Measurements from ENCODE around the gene CCNT2. TPM values are rescaled to one million over a fixed set of nuclear protein-coding genes. Genes with fewer than 3 reads are reported as not detected.
"Not testable (repeated sequence)": the region's sequence is repeated elsewhere in the genome, so short reads cannot be mapped to it uniquely, and the experiment has no call there.

Gene CCNT2
- polyA plus RNA-seq, 3 donors, result 53.4 to 58.6 (median 55.0) TPM

- DNase-seq (ENCODE audit: low read depth in 3 of 3, low spot score in 2 of 3), result peak; percentile 76 to 85 (median 85)
Observed at GRCh38 chr2:134917888-134918525, 615 bp upstream of the CCNT2 start.

DNA sequence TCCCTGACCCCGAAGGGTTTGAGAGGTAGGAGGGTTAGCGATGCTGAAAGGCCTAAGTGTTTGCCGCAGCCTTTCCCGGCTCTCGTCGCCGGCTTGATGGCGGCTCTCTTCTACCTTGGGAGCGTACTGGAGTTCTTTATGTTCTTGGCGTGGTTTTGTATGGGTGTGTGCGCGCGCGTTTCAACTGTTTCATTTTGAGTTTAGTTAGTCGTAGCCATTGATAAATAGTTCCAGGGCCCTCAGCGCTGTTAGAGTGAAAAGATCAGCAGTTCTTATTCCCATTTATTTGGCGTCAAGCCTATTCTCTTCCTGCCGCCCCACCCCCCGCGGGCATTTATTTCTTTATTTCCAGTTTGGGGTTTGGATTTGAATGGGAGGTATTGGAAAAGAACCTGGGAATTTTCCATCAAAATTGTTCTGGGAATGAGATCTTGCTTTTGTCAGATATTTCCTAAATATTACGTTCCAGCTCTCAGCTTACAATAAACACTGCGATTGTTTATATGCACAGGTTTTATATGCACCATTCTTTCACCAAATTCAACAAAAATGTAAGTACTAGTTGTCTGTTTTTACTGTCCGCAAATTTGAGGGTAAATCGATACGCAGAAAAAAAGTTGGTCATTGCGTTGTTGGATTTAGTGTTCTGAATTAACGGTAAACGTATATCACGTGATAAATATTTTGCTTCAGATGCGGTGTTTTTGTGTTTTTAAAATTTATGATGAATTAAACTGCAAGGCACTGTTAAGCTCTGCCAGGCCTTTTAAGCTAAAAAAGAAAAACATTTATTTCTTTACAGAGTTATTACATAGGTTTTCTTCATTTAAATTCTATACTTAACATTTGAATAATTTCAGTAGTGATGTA lies 954 bp downstream of the CCNT2 start:
- peak in 2 of 3 donors; percentile 15 to 27 for DNase-seq (ENCODE audit: low read depth in 3 of 3, low spot score in 2 of 3)

GRCh38 chr2:134924912-134925311 lies 6.3 kb downstream of the CCNT2 start:
- no peak for DNase-seq (ENCODE audit: low read depth in 3 of 3, low spot score in 2 of 3)

DNA sequence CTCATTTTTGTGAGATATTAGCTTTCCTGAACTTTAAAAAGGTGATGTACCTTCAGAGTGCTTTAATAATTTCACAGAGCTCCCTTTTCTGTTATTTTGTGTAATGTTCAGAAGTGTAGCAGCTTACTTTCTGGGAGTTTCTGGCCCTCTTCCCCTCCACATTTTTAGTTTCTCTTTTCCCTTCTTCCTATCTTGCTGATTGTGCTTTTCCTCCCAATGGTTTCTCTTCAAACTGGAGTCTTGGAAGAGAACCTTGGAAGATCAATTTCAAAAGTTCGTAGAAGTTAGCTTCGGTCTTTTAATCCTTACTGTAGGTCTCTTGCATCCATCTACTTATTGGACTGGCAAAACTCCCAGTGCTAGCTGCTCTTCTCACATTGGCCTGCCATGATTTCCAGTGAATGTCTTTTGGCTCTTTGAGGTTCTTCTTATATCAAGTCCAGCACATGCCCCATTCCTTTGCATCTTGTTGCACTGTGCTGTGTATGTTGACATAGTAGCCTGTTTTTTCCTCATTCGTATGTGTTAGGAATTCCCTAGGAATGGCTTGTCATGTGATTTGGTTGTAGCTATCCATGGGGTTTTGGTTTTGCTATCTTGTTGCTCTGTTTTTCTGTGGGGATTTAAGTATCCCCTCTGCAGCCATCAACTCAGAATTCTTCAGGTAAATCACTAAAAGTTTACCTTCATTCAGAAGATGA lies 7.8 kb downstream of the CCNT2 start:
- no peak for DNase-seq (ENCODE audit: low read depth in 3 of 3, low spot score in 2 of 3)

- DNase-seq (ENCODE audit: low read depth in 3 of 3, low spot score in 2 of 3), result no peak
Observed at GRCh38 chr2:134927195-134927594, 8.6 kb downstream of the CCNT2 start.

DNA sequence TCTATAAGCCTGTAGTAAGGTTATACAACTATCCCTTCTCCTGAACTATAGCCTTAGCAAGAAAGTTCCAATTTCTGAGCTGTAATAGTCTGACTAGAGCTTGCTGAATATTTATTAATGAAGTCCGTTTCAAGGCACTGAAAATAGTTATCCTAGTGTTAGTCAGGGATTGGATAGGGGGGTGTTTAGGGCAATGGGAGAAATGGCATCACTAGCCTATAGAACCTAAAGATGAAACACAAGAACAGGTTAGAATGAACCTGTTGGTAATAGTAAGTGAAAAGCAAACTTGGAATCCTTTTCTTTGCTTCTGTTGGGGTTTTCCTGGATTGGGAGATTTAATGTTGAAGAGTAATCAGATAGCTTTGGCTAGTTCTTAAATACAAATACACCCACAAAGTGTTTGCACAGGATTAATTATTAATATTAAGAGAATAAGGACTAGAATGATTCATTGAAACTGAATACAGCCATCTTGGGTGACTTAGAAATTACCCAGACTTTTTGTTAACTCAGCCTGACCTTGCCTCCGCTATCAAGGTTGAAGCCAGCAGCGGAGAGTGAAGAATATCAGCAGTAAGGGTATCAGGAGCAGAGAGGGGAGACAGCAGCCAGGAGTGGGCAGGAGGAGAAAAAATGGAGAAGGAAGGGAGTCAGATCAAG lies 14.4 kb downstream of the CCNT2 start:
- no peak for DNase-seq (ENCODE audit: low read depth in 3 of 3, low spot score in 2 of 3)

DNA sequence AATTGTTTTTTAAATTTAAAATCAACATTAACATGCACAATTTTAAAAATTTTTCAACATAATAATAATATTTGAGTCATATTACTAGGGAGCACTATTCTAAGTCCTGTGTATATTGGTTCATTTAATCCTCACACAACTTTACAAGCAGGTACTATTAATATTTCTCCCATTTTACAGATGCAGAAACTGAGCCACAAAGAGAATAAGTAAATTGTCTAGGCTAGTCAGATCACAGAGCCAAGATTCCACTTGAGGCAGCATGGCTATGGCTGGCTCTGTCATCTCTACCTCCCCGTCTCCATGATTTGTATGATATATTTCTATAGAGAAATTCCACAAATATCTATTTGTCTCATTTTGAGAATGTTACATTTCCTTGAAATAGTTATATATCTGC lies 15.1 kb downstream of the CCNT2 start:
- no peak for DNase-seq (ENCODE audit: low read depth in 3 of 3, low spot score in 2 of 3)

GRCh38 chr2:134934150-134934549 lies 15.5 kb downstream of the CCNT2 start:
- DNase-seq (ENCODE audit: low read depth in 3 of 3, low spot score in 2 of 3), result no peak

DNA sequence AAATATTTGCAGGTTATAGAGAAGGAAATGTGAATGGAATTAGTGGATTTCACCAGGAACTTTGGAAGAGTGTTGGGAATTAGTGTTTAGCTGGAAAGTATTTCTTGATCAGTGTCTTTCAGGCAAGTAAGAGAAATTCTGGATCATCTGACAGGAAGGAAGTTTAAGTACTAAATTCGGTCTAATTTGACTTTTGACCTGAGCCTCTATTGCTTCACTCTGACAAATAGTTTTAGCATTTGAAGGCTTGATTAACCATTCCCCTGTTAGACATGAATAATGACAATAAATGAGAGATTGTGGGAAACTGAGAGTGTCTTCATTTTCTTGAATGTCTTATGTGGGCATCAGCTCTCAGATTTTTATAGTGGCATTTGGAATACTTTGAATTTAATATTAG lies 16.0 kb downstream of the CCNT2 start:
- DNase-seq (ENCODE audit: low read depth in 3 of 3, low spot score in 2 of 3), result no peak

GRCh38 chr2:134936691-134937090 lies 18.1 kb downstream of the CCNT2 start:
- no peak for DNase-seq (ENCODE audit: low read depth in 3 of 3, low spot score in 2 of 3)

DNA sequence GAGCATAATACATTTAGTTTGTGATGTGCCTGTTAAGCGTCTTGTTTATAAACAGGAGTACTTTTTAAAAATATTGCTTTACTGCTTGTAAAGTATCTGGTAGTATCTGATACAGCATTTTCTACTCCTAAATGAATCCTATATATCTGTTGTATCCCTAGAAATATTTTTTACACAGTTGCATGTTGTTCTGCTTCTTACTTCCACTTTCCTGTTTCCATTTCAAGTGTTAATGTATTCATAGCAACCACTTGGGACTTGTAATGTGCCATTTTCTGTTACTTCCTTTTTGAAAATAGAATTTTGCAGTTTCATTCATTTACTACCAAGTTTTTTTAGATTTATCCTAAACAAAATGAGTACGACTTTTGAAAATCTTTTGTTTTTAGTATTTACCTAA lies 24.9 kb downstream of the CCNT2 start:
- DNase-seq (ENCODE audit: low read depth in 3 of 3, low spot score in 2 of 3), result no peak

DNA sequence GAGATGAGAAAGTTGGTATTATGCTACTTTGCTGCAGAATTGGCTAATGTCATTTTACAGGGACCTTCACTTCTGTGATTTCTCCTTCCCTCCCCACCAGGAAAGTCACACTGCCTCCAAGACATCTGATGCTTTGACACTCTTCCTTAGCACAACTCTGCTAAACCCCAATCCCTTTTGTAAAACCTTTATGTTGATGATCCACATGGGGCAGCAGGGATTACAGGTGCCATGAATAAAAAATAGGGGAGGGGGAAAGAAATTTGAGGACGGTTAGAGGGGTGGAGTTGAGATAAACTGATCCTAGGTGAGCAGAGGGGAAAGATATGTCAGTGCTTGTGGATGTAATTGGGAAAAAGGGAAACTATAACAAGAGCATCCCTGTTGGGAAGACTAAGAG lies 26.4 kb downstream of the CCNT2 start:
- DNase-seq (ENCODE audit: low read depth in 3 of 3, low spot score in 2 of 3), result no peak

GRCh38 chr2:134946073-134946472 lies 27.5 kb downstream of the CCNT2 start:
- DNase-seq (ENCODE audit: low read depth in 3 of 3, low spot score in 2 of 3), result no peak

GRCh38 chr2:134949981-134950708 lies 31.5 kb downstream of the CCNT2 start:
- DNase-seq (ENCODE audit: low read depth in 3 of 3, low spot score in 2 of 3), result no peak

- DNase-seq (ENCODE audit: low read depth in 3 of 3, low spot score in 2 of 3), result no peak
Observed at GRCh38 chr2:134950886-134951285, 32.3 kb downstream of the CCNT2 start.

DNA sequence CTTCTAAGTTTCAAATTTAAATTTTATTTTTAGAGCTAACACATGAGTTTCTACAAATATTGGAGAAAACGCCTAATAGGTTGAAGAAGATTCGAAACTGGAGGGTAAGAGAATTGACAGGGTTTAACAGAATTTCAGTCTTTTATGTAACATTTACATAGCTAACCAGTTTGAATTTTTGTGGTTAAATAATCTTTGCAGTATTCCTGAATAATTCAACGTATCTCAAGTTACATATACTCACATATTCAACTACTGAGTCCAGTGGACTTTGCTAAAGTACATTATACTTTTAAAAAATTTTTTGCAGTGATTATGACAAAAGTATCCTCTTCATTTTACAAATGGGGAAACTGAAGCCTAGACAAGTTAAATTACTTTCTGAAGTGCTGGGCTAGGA lies 34.0 kb downstream of the CCNT2 start:
- DNase-seq (ENCODE audit: low read depth in 3 of 3, low spot score in 2 of 3), result no peak

DNA sequence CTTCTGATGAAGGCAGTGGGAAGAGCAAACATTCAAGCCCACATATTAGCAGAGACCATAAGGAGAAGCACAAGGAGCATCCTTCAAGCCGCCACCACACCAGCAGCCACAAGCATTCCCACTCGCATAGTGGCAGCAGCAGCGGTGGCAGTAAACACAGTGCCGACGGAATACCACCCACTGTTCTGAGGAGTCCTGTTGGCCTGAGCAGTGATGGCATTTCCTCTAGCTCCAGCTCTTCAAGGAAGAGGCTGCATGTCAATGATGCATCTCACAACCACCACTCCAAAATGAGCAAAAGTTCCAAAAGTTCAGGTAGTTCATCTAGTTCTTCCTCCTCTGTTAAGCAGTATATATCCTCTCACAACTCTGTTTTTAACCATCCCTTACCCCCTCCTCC lies 35.4 kb downstream of the CCNT2 start:
- no peak for DNase-seq (ENCODE audit: low read depth in 3 of 3, low spot score in 2 of 3)

DNA sequence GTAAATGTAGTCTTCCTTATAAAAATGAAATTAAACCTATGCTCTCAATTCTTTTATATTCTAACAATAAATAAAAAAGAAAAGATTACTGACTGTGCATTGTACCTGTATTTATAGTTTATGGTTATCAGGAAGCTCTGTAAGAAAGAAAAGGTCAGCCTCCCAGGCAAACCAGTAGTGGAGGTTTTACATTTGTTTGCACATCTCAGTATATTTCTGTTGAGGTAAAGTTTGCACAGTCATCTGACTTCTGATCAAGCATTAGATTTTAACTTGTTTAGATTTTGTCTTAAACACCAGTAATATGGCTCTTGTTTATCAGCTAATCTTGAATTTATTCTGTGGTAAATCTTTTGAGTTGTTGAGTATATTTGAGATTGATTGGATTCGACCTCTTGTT lies 37.1 kb downstream of the CCNT2 start:
- no peak for DNase-seq (ENCODE audit: low read depth in 3 of 3, low spot score in 2 of 3)

GRCh38 chr2:134957477-134957876 lies 38.9 kb downstream of the CCNT2 start:
- no peak for DNase-seq (ENCODE audit: low read depth in 3 of 3, low spot score in 2 of 3)

DNA sequence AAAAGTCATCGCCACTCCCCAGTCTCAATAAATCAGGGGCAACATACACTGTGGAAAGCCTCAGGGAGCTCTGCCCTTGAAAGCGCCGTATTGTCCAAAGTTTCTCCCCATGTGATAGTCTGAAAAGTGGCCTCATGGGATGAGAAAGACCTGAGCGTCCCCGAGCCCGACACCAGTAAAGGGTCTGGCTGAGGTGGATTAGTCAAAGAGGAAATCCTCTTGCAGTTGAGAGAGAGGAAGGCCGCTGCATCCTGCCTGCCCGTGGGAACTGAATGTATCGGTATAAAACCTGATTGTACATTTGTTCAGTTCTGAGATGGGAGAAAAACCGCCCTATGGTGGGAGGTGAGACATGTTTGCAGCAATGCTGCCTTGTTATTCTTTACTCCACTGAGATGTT lies 48.5 kb downstream of the CCNT2 start:
- DNase-seq (ENCODE audit: low read depth in 3 of 3, low spot score in 2 of 3), result not testable (repeated sequence)
